NCI-H2227 treated with DMSO at 0.1 percent for 48 hours (cell line): ENCODE measurements around the gene CAMK1D.

ENCODE experiments used
- DNase-seq: peaks from one replicate; lab custom pipeline; 2025; lab: John Stamatoyannopoulos, UW

The CAMK1D gene

GRCh38 chr10:12597176-12597575, 247.8 kb downstream of the CAMK1D start:
- no peak for DNase-seq

GRCh38 chr10:12597788-12598765, 248.7 kb downstream of the CAMK1D start:
- peak; percentile 88 for DNase-seq

- no peak for DNase-seq
These were observed 251.3 kb downstream of the CAMK1D start for GRCh38 chr10:12600652-12601051.

- DNase-seq: no peak
These were observed 253.2 kb downstream of the CAMK1D start for GRCh38 chr10:12602521-12602920.

- DNase-seq: no peak
These were observed 254.6 kb downstream of the CAMK1D start for GRCh38 chr10:12603766-12604470.

- no peak for DNase-seq
These were observed 256.4 kb downstream of the CAMK1D start for GRCh38 chr10:12605580-12606405.

- DNase-seq: no peak
These were observed 257.1 kb downstream of the CAMK1D start for GRCh38 chr10:12606461-12606860.

- no peak for DNase-seq
These were observed 259.4 kb downstream of the CAMK1D start for GRCh38 chr10:12608761-12609160.

GRCh38 chr10:12609435-12609834, 260.1 kb downstream of the CAMK1D start:
- DNase-seq: no peak

GRCh38 chr10:12613136-12613535, 263.8 kb downstream of the CAMK1D start:
- DNase-seq: no peak

- DNase-seq: no peak
These were observed 265.0 kb downstream of the CAMK1D start for GRCh38 chr10:12614177-12614995.

GRCh38 chr10:12615296-12616220, 266.2 kb downstream of the CAMK1D start:
- no peak for DNase-seq

GRCh38 chr10:12617191-12618175, 268.1 kb downstream of the CAMK1D start:
- no peak for DNase-seq

- no peak for DNase-seq
These were observed 272.7 kb downstream of the CAMK1D start for GRCh38 chr10:12622016-12622415.

- no peak for DNase-seq
These were observed 273.3 kb downstream of the CAMK1D start for GRCh38 chr10:12622691-12623090.

GRCh38 chr10:12625393-12626023, 276.2 kb downstream of the CAMK1D start:
- no peak for DNase-seq

GRCh38 chr10:12628153-12628552, 278.8 kb downstream of the CAMK1D start:
- no peak for DNase-seq

- DNase-seq: peak; percentile 50
These were observed 279.8 kb downstream of the CAMK1D start for GRCh38 chr10:12628964-12629766.
